GM21390 (cell line): ENCODE results near the gene CCDC6.

Source experiments
- ATAC-seq: cut with Tn5 transposase; IDR thresholded peaks from one replicate; pipeline ENCODE4 v1.9.1; 2021; ENCODE audit not compliant: unreplicated experiment

CCDC6 gene

GRCh38 chr10:59881640-59882039, 24.7 kb downstream of the CCDC6 start:
- ATAC-seq: no peak

- ATAC-seq: peak; percentile 58
Observed at GRCh38 chr10:59880971-59881510, 25.3 kb downstream of the CCDC6 start.

GRCh38 chr10:59880019-59880717, 26.2 kb downstream of the CCDC6 start:
- no peak for ATAC-seq

GRCh38 chr10:59879363-59879913, 26.9 kb downstream of the CCDC6 start:
- ATAC-seq: peak; percentile 45

GRCh38 chr10:59878915-59879314, 27.4 kb downstream of the CCDC6 start:
- ATAC-seq: no peak

GRCh38 chr10:59878289-59878688, 28.1 kb downstream of the CCDC6 start:
- no peak for ATAC-seq

- ATAC-seq: no peak
Observed at GRCh38 chr10:59877191-59877671, 29.1 kb downstream of the CCDC6 start.

GRCh38 chr10:59876695-59877094, 29.7 kb downstream of the CCDC6 start:
- no peak for ATAC-seq

GRCh38 chr10:59876208-59876607, 30.1 kb downstream of the CCDC6 start:
- ATAC-seq: peak; percentile 19

- peak; percentile 66 for ATAC-seq
Observed at GRCh38 chr10:59873896-59874295, 32.5 kb downstream of the CCDC6 start.

GRCh38 chr10:59872892-59873463, 33.4 kb downstream of the CCDC6 start:
- ATAC-seq: no peak

- no peak for ATAC-seq
Observed at GRCh38 chr10:59870152-59870551, 36.2 kb downstream of the CCDC6 start.

GRCh38 chr10:59869594-59869940, 36.8 kb downstream of the CCDC6 start:
- ATAC-seq: no peak

- ATAC-seq: no peak
Observed at GRCh38 chr10:59868696-59869593, 37.4 kb downstream of the CCDC6 start.

GRCh38 chr10:59867590-59867989, 38.8 kb downstream of the CCDC6 start:
- no peak for ATAC-seq

GRCh38 chr10:59865101-59865500, 41.3 kb downstream of the CCDC6 start:
- peak; percentile 84 for ATAC-seq

- peak; percentile 20 for ATAC-seq
Observed at GRCh38 chr10:59864141-59864962, 42.0 kb downstream of the CCDC6 start.

- no peak for ATAC-seq
Observed at GRCh38 chr10:59859570-59859969, 46.8 kb downstream of the CCDC6 start.

- no peak for ATAC-seq
Observed at GRCh38 chr10:59857921-59858320, 48.4 kb downstream of the CCDC6 start.

GRCh38 chr10:59857049-59857448, 49.3 kb downstream of the CCDC6 start:
- ATAC-seq: no peak
